Measurements from ENCODE around the gene KCNH6.

Gene KCNH6

DNA sequence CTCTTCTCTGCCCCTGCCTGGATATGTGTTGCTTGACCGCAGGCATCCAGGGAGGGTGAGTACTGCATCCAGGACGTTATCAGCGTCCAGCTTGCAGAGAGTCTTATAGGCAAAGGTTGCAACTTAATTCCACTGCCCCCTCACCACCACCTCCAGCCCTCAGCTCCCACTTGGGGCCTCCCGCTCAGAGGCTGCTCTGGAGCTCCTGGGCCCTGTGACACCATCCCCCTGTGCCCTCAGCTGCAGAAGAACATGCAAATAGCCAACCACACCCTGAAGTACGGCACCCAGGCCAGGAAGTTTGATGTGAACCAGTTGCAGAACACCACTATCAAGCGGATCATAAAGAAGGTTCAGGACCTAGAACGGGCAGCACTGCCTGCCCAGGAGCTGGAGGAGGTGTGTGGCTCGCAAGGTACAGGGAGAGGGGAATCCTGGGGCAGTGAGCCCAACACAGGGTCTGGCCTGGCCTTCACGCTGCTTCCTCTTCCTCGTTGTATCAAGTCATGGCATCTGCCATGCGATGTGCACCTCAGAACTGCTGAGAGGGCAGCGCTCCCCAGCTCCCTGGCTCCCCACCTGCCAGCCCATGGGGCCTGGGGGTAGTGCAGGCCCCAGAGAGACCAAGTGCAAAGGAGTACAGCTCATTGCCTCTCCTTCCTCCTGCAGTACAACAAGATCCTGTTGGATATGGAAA lies 36.7 kb upstream of the KCNH6 start:
- Histone ChIP-seq H3K4me1 (no peaks in the 10 kb centered on the region), H3K9ac (no peak overlapping the region), H3K27ac (no peak overlapping the region), H3K36me3 (no peaks in the 10 kb centered on the region), H3K4me3 (no peak overlapping the region), H3K27me3 (no peaks in the 10 kb centered on the region), H4K20me1 (no peaks in the 10 kb centered on the region), H3K9me3 (no peaks in the 10 kb centered on the region), H3K4me2 (no peak overlapping the region)
- no peak for TF ChIP-seq Cebpa-rat (IDR thresholded peaks at IDR 0.05)

DNA sequence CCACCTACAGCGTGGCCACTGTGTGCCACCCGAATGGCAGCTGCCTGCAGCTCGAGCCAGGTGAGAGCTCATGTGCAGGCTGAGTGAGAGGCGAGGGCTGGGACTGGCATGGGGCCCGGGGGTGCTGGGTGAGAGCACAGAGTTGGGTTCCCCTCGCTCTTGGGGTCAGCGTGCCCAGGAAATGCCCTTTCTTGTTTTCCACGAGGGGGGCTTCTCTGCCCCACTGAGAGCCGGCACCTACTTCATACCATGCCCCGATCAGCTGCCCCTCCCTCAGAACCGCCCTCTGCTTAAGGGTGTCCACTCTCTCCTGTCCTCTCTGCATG lies 36.2 kb upstream of the KCNH6 start:
- H3K36me3 ChIP-seq, result no peaks in the 10 kb centered on the region
- H3K27me3 ChIP-seq, result no peaks in the 10 kb centered on the region
- H3K4me3 ChIP-seq, result no peak overlapping the region
- no peaks in the 10 kb centered on the region for H3K4me1 ChIP-seq
- H3K4me2 ChIP-seq, result no peak overlapping the region
- TF ChIP-seq Cebpa-rat (IDR thresholded peaks at IDR 0.05), result no peak
- no peaks in the 10 kb centered on the region for H3K9me3 ChIP-seq
- H3K27ac ChIP-seq, result no peak overlapping the region
- no peak overlapping the region for H3K9ac ChIP-seq
- no peaks in the 10 kb centered on the region for H4K20me1 ChIP-seq

DNA sequence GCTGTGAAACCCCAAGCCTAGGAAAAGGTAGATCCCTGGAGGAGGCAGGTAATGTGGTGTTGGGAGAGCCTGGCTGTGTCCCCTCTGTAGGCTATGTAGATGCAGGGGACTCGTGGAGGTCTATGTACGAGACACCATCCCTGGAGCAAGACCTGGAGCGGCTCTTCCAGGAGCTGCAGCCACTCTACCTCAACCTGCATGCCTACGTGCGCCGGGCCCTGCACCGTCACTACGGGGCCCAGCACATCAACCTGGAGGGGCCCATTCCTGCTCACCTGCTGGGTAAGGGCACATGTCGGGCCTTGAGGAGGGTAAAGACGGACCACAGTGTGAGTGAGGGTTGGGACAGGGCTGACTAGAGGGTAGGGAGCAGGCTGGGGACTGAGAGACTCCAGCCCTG lies 34.3 kb upstream of the KCNH6 start:
- Histone ChIP-seq H3K36me3 (no peaks in the 10 kb centered on the region), H3K4me2 (no peak overlapping the region), H4K20me1 (no peaks in the 10 kb centered on the region), H3K27ac (no peak overlapping the region), H3K4me1 (no peaks in the 10 kb centered on the region), H3K4me3 (no peak overlapping the region), H3K27me3 (no peaks in the 10 kb centered on the region), H3K9me3 (no peaks in the 10 kb centered on the region), H3K9ac (no peak overlapping the region)
- no peak for TF ChIP-seq Cebpa-rat (IDR thresholded peaks at IDR 0.05)

DNA sequence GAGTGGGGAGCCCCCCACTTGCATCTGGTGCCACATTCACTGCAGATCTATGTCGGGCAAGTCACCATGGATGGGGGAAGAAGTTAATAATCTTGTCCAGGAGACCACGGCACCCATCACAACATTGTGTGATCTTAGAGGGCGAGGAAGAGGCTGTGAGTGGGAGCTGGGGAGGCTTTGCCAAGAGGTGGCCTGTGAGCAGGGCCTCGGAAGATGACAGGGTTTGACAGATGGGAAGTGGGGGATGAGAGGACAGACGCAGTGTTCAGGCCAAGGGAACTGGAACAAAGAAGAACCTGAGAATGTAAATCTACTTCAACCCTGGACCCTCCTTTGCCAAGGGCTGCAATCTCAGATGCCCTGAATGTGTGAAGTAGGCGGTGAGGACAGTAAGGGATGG lies 33.9 kb upstream of the KCNH6 start:
- no peaks in the 10 kb centered on the region for H3K36me3 ChIP-seq
- no peaks in the 10 kb centered on the region for H3K9me3 ChIP-seq
- no peaks in the 10 kb centered on the region for H4K20me1 ChIP-seq
- no peak overlapping the region for H3K4me2 ChIP-seq
- H3K9ac ChIP-seq, result no peak overlapping the region
- no peak overlapping the region for H3K27ac ChIP-seq
- H3K4me3 ChIP-seq, result no peak overlapping the region
- TF ChIP-seq Cebpa-rat (IDR thresholded peaks at IDR 0.05), result no peak
- H3K27me3 ChIP-seq, result no peaks in the 10 kb centered on the region
- H3K4me1 ChIP-seq, result no peaks in the 10 kb centered on the region

DNA sequence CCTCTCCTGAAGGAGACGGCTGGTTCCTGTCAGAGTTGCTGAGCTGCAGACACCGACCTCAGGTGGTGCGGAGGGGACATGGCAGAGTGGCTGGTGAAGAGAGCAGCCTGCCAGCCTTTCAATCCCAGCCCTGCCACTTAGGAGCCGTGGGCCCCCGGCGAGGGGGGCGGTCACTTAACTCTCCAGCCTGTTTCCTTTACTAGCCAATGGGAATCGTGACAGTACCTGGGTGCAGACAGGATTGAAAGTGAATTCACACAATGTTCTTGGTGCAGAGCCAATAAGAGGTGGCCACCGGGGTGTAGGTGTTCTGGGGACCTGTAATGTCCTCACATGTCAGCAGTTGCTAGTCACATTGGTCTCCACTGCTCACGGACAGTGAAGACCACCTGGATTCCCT lies 32.8 kb upstream of the KCNH6 start:
- no peak for TF ChIP-seq Cebpa-rat (IDR thresholded peaks at IDR 0.05)
- Histone ChIP-seq H3K27ac (no peak overlapping the region), H3K9me3 (no peaks in the 10 kb centered on the region), H4K20me1 (no peaks in the 10 kb centered on the region), H3K4me1 (no peaks in the 10 kb centered on the region), H3K27me3 (no peaks in the 10 kb centered on the region), H3K36me3 (no peaks in the 10 kb centered on the region), H3K4me3 (no peak overlapping the region), H3K9ac (no peak overlapping the region), H3K4me2 (no peak overlapping the region)

DNA sequence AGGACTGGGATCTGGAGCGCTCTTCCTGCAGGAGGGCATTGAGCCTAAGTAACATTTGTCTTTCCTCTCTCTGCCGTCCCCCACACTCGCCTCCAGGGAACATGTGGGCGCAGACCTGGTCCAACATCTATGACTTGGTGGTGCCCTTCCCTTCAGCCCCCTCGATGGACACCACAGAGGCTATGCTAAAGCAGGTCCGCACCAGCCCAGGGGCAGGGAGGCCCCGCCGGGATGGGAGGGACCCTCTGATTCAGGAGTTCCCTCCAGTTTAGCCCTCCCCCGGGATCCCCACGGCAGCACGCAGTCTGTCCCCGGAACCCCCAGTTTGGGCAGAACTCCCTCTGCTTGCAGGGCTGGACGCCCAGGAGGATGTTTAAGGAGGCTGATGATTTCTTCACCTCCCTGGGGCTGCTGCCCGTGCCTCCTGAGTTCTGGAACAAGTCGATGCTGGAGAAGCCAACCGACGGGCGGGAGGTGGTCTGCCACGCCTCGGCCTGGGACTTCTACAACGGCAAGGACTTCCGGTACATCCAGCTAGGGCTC lies 32.2 kb upstream of the KCNH6 start:
- Histone ChIP-seq H3K4me3 (no peak overlapping the region), H3K4me2 (no peak overlapping the region), H4K20me1 (no peaks in the 10 kb centered on the region), H3K9me3 (no peaks in the 10 kb centered on the region), H3K4me1 (no peaks in the 10 kb centered on the region), H3K9ac (no peak overlapping the region), H3K36me3 (no peaks in the 10 kb centered on the region), H3K27ac (no peak overlapping the region), H3K27me3 (no peaks in the 10 kb centered on the region)
- TF ChIP-seq Cebpa-rat (IDR thresholded peaks at IDR 0.05), result no peak

DNA sequence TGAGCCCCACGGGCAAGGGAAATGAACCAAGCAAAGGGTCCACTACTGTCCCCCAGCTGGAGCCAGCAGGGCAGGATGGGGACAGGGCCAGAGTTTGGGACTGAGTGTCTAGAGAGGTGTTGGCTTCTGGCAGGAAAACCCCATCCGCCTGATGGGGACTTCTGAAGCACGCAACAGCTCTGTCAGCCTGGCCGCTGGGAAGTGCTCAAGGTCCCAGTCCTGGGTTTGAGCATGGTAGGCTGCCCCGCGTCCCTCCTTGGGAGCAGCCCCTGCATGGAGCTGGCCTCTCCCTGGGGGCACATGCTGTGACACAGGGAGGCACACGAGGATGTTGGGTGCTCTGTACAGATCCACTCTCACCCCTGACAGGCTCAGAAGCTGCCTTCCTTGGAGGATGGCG lies 31.7 kb upstream of the KCNH6 start:
- H3K4me3 ChIP-seq, result no peak overlapping the region
- H4K20me1 ChIP-seq, result no peaks in the 10 kb centered on the region
- no peak overlapping the region for H3K27ac ChIP-seq
- H3K9me3 ChIP-seq, result no peaks in the 10 kb centered on the region
- H3K4me1 ChIP-seq, result no peaks in the 10 kb centered on the region
- no peaks in the 10 kb centered on the region for H3K36me3 ChIP-seq
- no peak overlapping the region for H3K9ac ChIP-seq
- no peaks in the 10 kb centered on the region for H3K27me3 ChIP-seq
- H3K4me2 ChIP-seq, result no peak overlapping the region
- no peak for TF ChIP-seq Cebpa-rat (IDR thresholded peaks at IDR 0.05)

DNA sequence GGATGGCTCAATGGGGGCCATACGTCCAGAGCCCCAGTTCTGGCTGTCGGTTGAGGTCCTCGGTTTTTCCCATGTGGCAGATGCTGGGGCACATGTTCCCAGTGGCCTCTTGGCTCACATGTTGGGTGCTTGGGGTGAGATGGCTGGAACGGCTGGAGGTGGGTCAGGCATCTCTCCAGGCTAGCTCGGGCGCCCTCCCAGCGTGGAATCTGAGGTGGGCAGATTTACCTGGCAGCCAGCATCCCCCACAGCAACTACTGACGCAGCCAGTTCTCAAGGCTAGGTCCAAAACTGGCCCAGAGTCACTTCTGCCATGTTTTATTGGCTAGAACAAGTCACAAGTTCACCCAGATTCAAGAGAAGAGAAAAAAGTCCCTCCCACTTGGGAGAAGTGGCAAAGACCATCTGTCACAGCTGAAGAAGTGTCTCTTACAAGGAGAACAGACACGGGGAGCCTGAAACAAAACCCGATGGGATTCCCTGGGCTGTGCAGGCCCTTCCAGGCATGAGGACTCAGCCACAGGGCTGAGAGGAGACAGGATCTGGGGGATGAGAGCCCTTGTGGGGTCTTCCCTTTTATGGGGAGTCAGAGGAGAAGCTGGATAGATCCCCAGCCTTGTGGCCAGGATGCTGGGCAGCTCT lies 31.1 kb upstream of the KCNH6 start:
- Histone ChIP-seq H3K36me3 (no peaks in the 10 kb centered on the region), H3K4me2 (no peak overlapping the region), H3K4me3 (no peak overlapping the region), H3K27me3 (no peaks in the 10 kb centered on the region), H3K4me1 (no peaks in the 10 kb centered on the region), H3K9me3 (no peaks in the 10 kb centered on the region), H4K20me1 (no peaks in the 10 kb centered on the region), H3K9ac (no peak overlapping the region), H3K27ac (no peak overlapping the region)
- no peak for TF ChIP-seq Cebpa-rat (IDR thresholded peaks at IDR 0.05)

DNA sequence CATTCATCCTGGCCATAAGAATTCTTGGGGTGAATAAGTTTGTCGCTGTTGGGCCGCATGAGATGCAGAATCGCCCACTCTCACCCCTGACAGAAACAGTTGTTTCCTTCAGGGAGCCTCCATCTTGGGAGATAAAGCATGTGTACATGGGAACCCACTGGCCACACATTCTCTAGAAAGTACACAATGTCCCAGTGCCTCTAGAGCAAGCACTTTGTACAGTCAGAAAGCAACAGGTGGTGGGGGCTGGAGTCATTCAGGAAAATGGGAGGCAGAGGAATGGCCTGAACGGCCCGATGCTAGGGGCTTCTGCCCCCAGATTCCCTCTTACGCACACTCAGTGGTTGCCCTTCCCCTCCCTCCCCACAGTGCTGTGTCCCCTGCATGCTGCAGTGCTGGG lies 30.2 kb upstream of the KCNH6 start:
- TF ChIP-seq Cebpa-rat (IDR thresholded peaks at IDR 0.05), result no peak
- H3K27ac ChIP-seq, result no peak overlapping the region
- H3K36me3 ChIP-seq, result no peaks in the 10 kb centered on the region
- no peak overlapping the region for H3K4me2 ChIP-seq
- no peaks in the 10 kb centered on the region for H3K4me1 ChIP-seq
- H4K20me1 ChIP-seq, result no peaks in the 10 kb centered on the region
- H3K9me3 ChIP-seq, result no peaks in the 10 kb centered on the region
- H3K9ac ChIP-seq, result no peak overlapping the region
- H3K27me3 ChIP-seq, result no peaks in the 10 kb centered on the region
- no peak overlapping the region for H3K4me3 ChIP-seq

DNA sequence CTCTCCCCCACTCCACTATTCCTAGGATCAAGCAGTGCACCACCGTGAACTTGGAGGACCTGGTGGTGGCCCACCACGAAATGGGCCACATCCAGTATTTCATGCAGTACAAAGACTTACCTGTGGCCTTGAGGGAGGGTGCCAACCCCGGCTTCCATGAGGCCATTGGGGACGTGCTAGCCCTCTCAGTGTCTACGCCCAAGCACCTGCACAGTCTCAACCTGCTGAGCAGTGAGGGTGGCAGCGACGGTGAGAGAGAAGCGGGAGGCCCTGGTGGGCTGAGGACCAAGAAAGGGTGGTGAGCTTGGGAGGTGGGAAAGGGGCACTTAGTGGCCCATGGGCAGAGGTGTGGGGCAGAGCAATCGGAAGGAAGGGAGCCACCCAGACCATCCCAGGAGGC lies 29.7 kb upstream of the KCNH6 start:
- H3K4me2 ChIP-seq, result no peak overlapping the region
- H3K9ac ChIP-seq, result no peak overlapping the region
- no peak overlapping the region for H3K4me3 ChIP-seq
- no peaks in the 10 kb centered on the region for H3K27me3 ChIP-seq
- H3K4me1 ChIP-seq, result no peaks in the 10 kb centered on the region
- no peak for TF ChIP-seq Cebpa-rat (IDR thresholded peaks at IDR 0.05)
- no peaks in the 10 kb centered on the region for H3K9me3 ChIP-seq
- no peak overlapping the region for H3K27ac ChIP-seq
- no peaks in the 10 kb centered on the region for H4K20me1 ChIP-seq
- no peaks in the 10 kb centered on the region for H3K36me3 ChIP-seq
